Ishikawa (cell line): ENCODE data around the gene GRID1.

Experiments used
- CEBPB ChIP-seq: IDR thresholded peaks from 2 replicates; pipeline ENCODE4 v1.6.1; 2012
- CREB1 ChIP-seq: IDR thresholded peaks from 2 replicates; pipeline ENCODE4 v1.6.1; 2012; ENCODE audit warnings: low read depth
- EGR1 ChIP-seq: IDR thresholded peaks from 2 replicates; pipeline ENCODE4 v1.6.1; 2012
- EP300 ChIP-seq: IDR thresholded peaks from 2 replicates; pipeline ENCODE4 v1.6.1; 2012; ENCODE audit warnings: borderline replicate concordance
- FOXM1 ChIP-seq: IDR thresholded peaks from 2 replicates; pipeline ENCODE4 v1.6.1; 2012; ENCODE audit warnings: low read depth, borderline replicate concordance
- MAX ChIP-seq: IDR thresholded peaks from 2 replicates; pipeline ENCODE4 v1.6.1; 2012
- NFIC ChIP-seq: IDR thresholded peaks from 2 replicates; pipeline ENCODE4 v1.6.1; 2012
- RAD21 ChIP-seq: IDR thresholded peaks from 2 replicates; pipeline ENCODE4 v1.6.1; 2012; ENCODE audit warnings: low read depth
- REST ChIP-seq: IDR thresholded peaks from 2 replicates; pipeline ENCODE4 v1.6.1; 2012; ENCODE audit warnings: low read depth, mild to moderate bottlenecking
- TAF1 ChIP-seq: IDR thresholded peaks from 2 replicates; pipeline ENCODE4 v1.6.1; 2012; ENCODE audit warnings: low read depth, mild to moderate bottlenecking
- TCF12 ChIP-seq: IDR thresholded peaks from 2 replicates; pipeline ENCODE4 v1.6.1; 2012; ENCODE audit warnings: low read depth
- TEAD4 ChIP-seq: IDR thresholded peaks from 2 replicates; pipeline ENCODE4 v1.6.1; 2012
- USF1 ChIP-seq: IDR thresholded peaks from 2 replicates; pipeline ENCODE4 v1.6.1; 2012
- YY1 ChIP-seq: IDR thresholded peaks from 2 replicates; pipeline ENCODE4 v1.6.1; 2012; ENCODE audit warnings: low read depth

GRCh38 chr10:86399514-86399878, 32.9 kb upstream of the GRID1 start:
- TF ChIP-seq TCF12 (no peak), YY1 (no peak), CEBPB (no peak), RAD21 (no peak), FOXM1 (no peak), MAX (no peak), EGR1 (no peak), CREB1 (no peak), TAF1 (no peak), EP300 (no peak), TEAD4 (no peak), REST (no peak), NFIC (no peak), USF1 (no peak)
